ENCODE data around the gene C6orf89.

The C6orf89 gene

GRCh38 chr6:36843170-36843569 lies 42.6 kb upstream of the C6orf89 start:
- no peak overlapping the region for H3K9ac ChIP-seq
- no peak overlapping the region for H3K27ac ChIP-seq
- no peak overlapping the region for H3K4me2 ChIP-seq
- no peaks in the 10 kb centered on the region for H3K27me3 ChIP-seq (ENCODE audit: insufficient read depth, low read depth)
- H4K20me1 ChIP-seq (ENCODE audit: insufficient read depth), result no peaks in the 10 kb centered on the region
- no peaks in the 10 kb centered on the region for H3K36me3 ChIP-seq (ENCODE audit: insufficient read depth)
- H3K4me1 ChIP-seq (ENCODE audit: low read depth, poor library complexity, severe bottlenecking), result no peaks in the 10 kb centered on the region
- H2AFZ ChIP-seq (ENCODE audit: low read depth), result no peak overlapping the region
- TF ChIP-seq CTCF (conservative IDR thresholded peaks at IDR 0.05; ENCODE audit: low read depth, low read length), result no peak
- no peaks in the 10 kb centered on the region for H3K79me2 ChIP-seq (ENCODE audit: insufficient read depth, low read depth)
- H3K4me3 ChIP-seq (IDR thresholded peaks at IDR 0.05; ENCODE audit: insufficient read depth, low read depth, low read length), result no peak overlapping the region

GRCh38 chr6:36844232-36845170 lies 41.3 kb upstream of the C6orf89 start:
- Histone ChIP-seq H4K20me1 (ENCODE audit: insufficient read depth) (no peaks in the 10 kb centered on the region), H3K9ac (no peak overlapping the region), H3K4me3 (IDR thresholded peaks at IDR 0.05; ENCODE audit: insufficient read depth, low read depth, low read length) (no peak overlapping the region), H3K27me3 (ENCODE audit: insufficient read depth, low read depth) (no peaks in the 10 kb centered on the region), H3K4me2 (no peak overlapping the region), H3K79me2 (ENCODE audit: insufficient read depth, low read depth) (no peaks in the 10 kb centered on the region), H3K36me3 (ENCODE audit: insufficient read depth) (no peaks in the 10 kb centered on the region), H3K4me1 (ENCODE audit: low read depth, poor library complexity, severe bottlenecking) (no peaks in the 10 kb centered on the region), H3K27ac (no peak overlapping the region), H2AFZ (ENCODE audit: low read depth) (no peak overlapping the region)
- TF ChIP-seq CTCF (conservative IDR thresholded peaks at IDR 0.05; ENCODE audit: low read depth, low read length), result no peak

- H3K4me1 ChIP-seq (ENCODE audit: low read depth, poor library complexity, severe bottlenecking), result no peaks in the 10 kb centered on the region
- no peak overlapping the region for H2AFZ ChIP-seq (ENCODE audit: low read depth)
- H3K79me2 ChIP-seq (ENCODE audit: insufficient read depth, low read depth), result no peaks in the 10 kb centered on the region
- H3K4me3 ChIP-seq (IDR thresholded peaks at IDR 0.05; ENCODE audit: insufficient read depth, low read depth, low read length), result no peak overlapping the region
- no peaks in the 10 kb centered on the region for H3K36me3 ChIP-seq (ENCODE audit: insufficient read depth)
- TF ChIP-seq CTCF (conservative IDR thresholded peaks at IDR 0.05; ENCODE audit: low read depth, low read length), result no peak
- H3K9ac ChIP-seq, result no peak overlapping the region
- no peak overlapping the region for H3K27ac ChIP-seq
- H3K4me2 ChIP-seq, result no peak overlapping the region
- H3K27me3 ChIP-seq (ENCODE audit: insufficient read depth, low read depth), result no peaks in the 10 kb centered on the region
- H4K20me1 ChIP-seq (ENCODE audit: insufficient read depth), result no peaks in the 10 kb centered on the region
These were observed 40.5 kb upstream of the C6orf89 start for GRCh38 chr6:36845233-36845632.

GRCh38 chr6:36847152-36847551 lies 38.6 kb upstream of the C6orf89 start:
- no peak for TF ChIP-seq CTCF (conservative IDR thresholded peaks at IDR 0.05; ENCODE audit: low read depth, low read length)
- H3K27ac ChIP-seq, result no peak overlapping the region

More at GRCh38 chr6:36847152-36847551, 38.6 kb upstream of the C6orf89 start:
- Histone ChIP-seq H2AFZ (ENCODE audit: low read depth) (no peak overlapping the region), H3K36me3 (ENCODE audit: insufficient read depth) (no peaks in the 10 kb centered on the region), H3K4me2 (no peak overlapping the region), H3K79me2 (ENCODE audit: insufficient read depth, low read depth) (no peaks in the 10 kb centered on the region), H3K9ac (no peak overlapping the region), H3K27me3 (ENCODE audit: insufficient read depth, low read depth) (no peaks in the 10 kb centered on the region), H4K20me1 (ENCODE audit: insufficient read depth) (no peaks in the 10 kb centered on the region), H3K4me1 (ENCODE audit: low read depth, poor library complexity, severe bottlenecking) (no peaks in the 10 kb centered on the region), H3K4me3 (IDR thresholded peaks at IDR 0.05; ENCODE audit: insufficient read depth, low read depth, low read length) (no peak overlapping the region)
